Common myeloid progenitor, CD34-positive (primary cell): ENCODE measurements around the gene WDR86.

Source experiments
- CTCF ChIA-PET: fragments of 350-600 bp; sonication (Branson Sonifier 250); formaldehyde crosslinking; loops from one replicate; lab custom pipeline; 2021; ENCODE audit warnings: antibody characterized with exemption; lab: Charles Lee
- POLR2A ChIA-PET: fragments of 350-600 bp; sonication (Branson Sonifier 250); formaldehyde crosslinking; loops from one replicate; lab custom pipeline; 2021; ENCODE audit warnings: antibody characterized with exemption; lab: Charles Lee
- DNase-seq, 3 donors: peaks; one replicate each; pipeline versions ENCODE4 v3.0.0 to v3.0.0-alpha.2; 2013
- H3K27ac ChIP-seq, 2 experiments: 1 replicate in 1 of 2; 2 replicates in 1 of 2; pipeline ENCODE4 v1.7.0; 2013; ENCODE audit warnings: inconsistent platforms in 2 of 2, low read length in 2 of 2, mild to moderate bottlenecking in 2 of 2, low read depth in 1 of 2, moderate library complexity in 1 of 2; ENCODE audit not compliant: severe bottlenecking in 2 of 2, insufficient read depth in 1 of 2, poor library complexity in 1 of 2
- H3K27me3 ChIP-seq, 5 experiments: replicated peaks in 2 of 5; 1 replicate in 3 of 5; 2 replicates in 2 of 5; pipeline versions ENCODE4 v1.6.1 to v1.7.0; 2013; ENCODE audit warnings: low read length in 4 of 5, mild to moderate bottlenecking in 2 of 5, moderate library complexity in 2 of 5, inconsistent platforms in 1 of 5; ENCODE audit not compliant: insufficient read depth in 5 of 5, control insufficient read depth in 4 of 5
- H3K36me3 ChIP-seq, 4 experiments: 1 replicate in 2 of 4; 2 replicates in 2 of 4; pipeline versions ENCODE4 v1.6.1 to v1.7.0; 2013; ENCODE audit warnings: low read length in 3 of 4, control low read depth in 1 of 4, mild to moderate bottlenecking in 1 of 4; ENCODE audit not compliant: control insufficient read depth in 4 of 4, insufficient read depth in 4 of 4
- H3K4me1 ChIP-seq, 4 experiments: 1 replicate in 3 of 4; 2 replicates in 1 of 4; pipeline versions ENCODE4 v1.6.1 to v1.7.1; 2013; ENCODE audit warnings: low read length in 3 of 4, mild to moderate bottlenecking in 3 of 4, control low read depth in 1 of 4, inconsistent platforms in 1 of 4, moderate library complexity in 1 of 4; ENCODE audit not compliant: control insufficient read depth in 4 of 4, insufficient read depth in 4 of 4; ENCODE audit errors: control extremely low read depth in 1 of 4
- H3K4me3 ChIP-seq, 7 experiments: 1 replicate in 4 of 7; 2 replicates in 3 of 7; pipeline versions ENCODE4 v1.5.1 to v1.7.0; 2013; ENCODE audit warnings: mild to moderate bottlenecking in 7 of 7, low read length in 6 of 7, moderate library complexity in 6 of 7, inconsistent platforms in 2 of 7, low read depth in 2 of 7, control low read depth in 1 of 7; ENCODE audit not compliant: insufficient read depth in 4 of 7, control insufficient read depth in 1 of 7; ENCODE audit errors: extremely low read depth in 1 of 7
- H3K9me3 ChIP-seq, 5 experiments: 1 replicate in 4 of 5; 2 replicates in 1 of 5; pipeline versions ENCODE4 v1.6.1 to v1.7.1; 2013; ENCODE audit warnings: low read length in 4 of 5, mild to moderate bottlenecking in 2 of 5, inconsistent platforms in 1 of 5, low read depth in 1 of 5, moderate library complexity in 1 of 5; ENCODE audit not compliant: control insufficient read depth in 4 of 5, insufficient read depth in 2 of 5; ENCODE audit errors: control extremely low read depth in 1 of 5
- WGBS: methylation state at CpG from one replicate; pipeline ENCODE4 v1.1.5; 2013; ENCODE audit not compliant: insufficient coverage; 5-methylcytosine and 5-hydroxymethylcytosine counted together

The WDR86 gene

DNA sequence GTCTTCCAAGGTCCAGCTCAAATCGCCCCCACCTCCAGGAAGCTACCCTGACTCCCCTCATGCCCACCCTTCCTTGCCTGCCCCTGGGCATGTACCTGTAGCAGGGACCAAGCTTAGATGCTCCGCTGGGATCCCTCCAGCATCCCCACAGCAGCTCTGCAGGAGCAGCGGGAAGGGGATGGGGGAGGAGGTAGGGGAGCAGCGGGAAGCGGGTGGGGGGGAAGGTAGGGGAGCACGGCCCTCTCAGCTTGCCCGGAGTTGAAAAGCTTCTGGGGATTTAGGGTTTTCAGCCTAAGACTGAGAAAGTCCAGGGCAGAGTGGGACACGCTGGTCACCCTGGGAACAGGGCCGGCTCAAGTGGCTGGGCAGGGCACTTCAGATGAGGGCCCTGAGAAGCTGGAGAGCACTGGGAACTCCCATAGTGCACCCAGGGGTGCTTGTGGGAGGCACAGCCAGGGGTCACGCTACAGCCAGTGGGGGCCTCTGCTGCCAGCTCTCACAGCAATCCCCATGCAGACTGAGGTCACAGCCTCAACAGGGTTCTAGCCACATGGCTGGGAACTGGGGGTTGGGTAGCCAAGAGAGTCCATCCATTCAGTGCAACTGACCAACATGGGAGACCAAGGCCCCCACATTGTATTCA lies 13.4 kb downstream of the WDR86 start:
- peaks cover 0 to 3% (median 0%) of the 10 kb centered on the region in 5 experiments for H3K27me3 ChIP-seq
- ChIA-PET POLR2A (interaction anchor here (0.6 kb wide), 1 partner anchor 622 kb away, joined by 3 read pairs; no protein-coding TSS in a partner anchor), CTCF (interaction anchor here (0.8 to 1.5 kb wide), 4 partner anchors 9 to 52 kb away, joined by 3 to 5 read pairs (median 4); no protein-coding TSS in a partner anchor)
- H3K27ac ChIP-seq: no peak overlapping the region
- H3K4me3 ChIP-seq: no peak overlapping the region
- no peaks in the 10 kb centered on the region for H3K36me3 ChIP-seq
- peaks cover 0 to 3% (median 0%) of the 10 kb centered on the region in 5 experiments for H3K9me3 ChIP-seq
- WGBS: 99% methylated on average over 6 of the region's 10 CpGs
- no peak for DNase-seq
- H3K4me1 ChIP-seq: peaks cover 0 to 3% (median 3%) of the 10 kb centered on the region in 4 experiments

DNA sequence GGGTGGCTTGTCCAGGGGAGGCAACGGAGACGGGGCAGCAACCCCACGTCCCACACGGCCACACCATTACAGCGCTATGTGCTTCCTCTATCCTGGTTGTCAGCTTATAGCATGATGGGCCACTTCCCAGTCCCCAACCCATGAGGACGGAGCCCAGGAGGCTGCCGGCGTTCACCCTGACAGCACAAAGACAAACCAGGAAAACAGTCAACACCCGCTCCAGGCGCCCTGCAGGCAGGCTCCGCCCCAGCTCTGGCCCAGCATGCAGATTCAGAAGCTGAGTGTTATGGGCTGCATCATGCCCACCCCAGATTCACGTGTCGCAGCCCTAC lies 14.8 kb downstream of the WDR86 start:
- CTCF ChIA-PET: interaction anchor here (2.1 kb wide), 1 partner anchor 27 kb away, joined by 9 read pairs; no protein-coding TSS in a partner anchor
- POLR2A ChIA-PET: no interaction called here
- Histone ChIP-seq H3K9me3 (peaks cover 0 to 3% (median 0%) of the 10 kb centered on the region in 5 experiments), H3K27ac (no peak overlapping the region), H3K4me1 (peaks cover 0 to 14% (median 9%) of the 10 kb centered on the region in 4 experiments), H3K4me3 (no peak overlapping the region), H3K36me3 (no peaks in the 10 kb centered on the region), H3K27me3 (peaks cover 0 to 3% (median 0%) of the 10 kb centered on the region in 5 experiments)
- no peak for DNase-seq
- 90% methylated on average over 9 of the region's 13 CpGs for WGBS

DNA sequence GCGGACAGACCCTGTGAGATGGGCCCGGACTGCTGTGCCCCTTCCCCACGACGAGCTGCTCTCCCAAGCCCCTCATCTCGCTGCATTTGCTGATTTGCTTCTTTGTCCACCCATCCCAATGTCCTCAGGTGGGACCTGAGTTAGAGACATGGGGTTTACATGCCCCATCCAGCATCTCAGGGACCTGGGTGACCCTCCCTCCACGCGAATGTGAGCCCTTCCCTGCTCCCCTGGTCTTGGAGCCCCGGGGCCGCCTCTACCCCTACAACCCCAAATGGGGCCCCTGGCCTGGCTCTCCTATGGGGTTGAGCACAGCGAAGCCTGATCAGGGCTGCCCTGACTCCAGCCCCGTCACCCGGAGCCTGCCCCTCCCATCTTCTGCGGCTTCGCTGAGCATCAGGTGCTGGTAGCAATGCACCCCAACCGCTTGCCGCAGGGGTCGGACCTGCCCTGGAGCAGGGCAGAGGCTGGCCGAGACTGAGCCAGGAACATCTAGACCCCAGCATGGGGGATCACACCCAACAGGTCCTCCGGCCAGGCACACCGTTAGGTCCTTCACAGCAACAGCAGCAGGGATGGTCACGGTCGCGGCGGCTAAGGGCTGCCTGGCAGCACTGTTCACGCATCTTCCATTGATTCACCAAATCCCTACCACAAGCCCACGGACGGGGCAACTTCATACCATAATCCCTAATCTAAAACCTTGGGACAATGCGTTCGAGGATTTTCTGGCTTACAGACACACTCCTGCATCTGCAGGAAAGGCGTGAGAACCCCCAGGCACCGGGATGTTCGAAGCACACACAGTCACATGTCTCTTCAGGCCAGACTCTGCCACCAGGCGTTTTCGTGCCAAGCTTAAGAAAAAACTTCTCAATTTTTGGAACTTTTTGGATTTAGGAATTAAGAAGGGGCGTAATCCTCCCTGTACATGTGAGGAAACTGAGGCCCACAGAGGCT lies 15.5 kb downstream of the WDR86 start:
- ChIA-PET POLR2A (interaction anchor here (0.6 kb wide), 1 partner anchor 50 kb away, joined by 3 read pairs; no protein-coding TSS in a partner anchor), CTCF (interaction anchor here (1.0 to 2.1 kb wide), 4 partner anchors 10 to 53 kb away, joined by 4 to 9 read pairs (median 5); no protein-coding TSS in a partner anchor)
- no peak for DNase-seq
- peaks cover 0 to 3% (median 0%) of the 10 kb centered on the region in 5 experiments for H3K9me3 ChIP-seq
- H3K27me3 ChIP-seq: peaks cover 0 to 3% (median 0%) of the 10 kb centered on the region in 5 experiments
- peaks cover 0 to 20% (median 10%) of the 10 kb centered on the region in 4 experiments for H3K4me1 ChIP-seq
- H3K27ac ChIP-seq: no peak overlapping the region
- no peaks in the 10 kb centered on the region for H3K36me3 ChIP-seq
- 98% methylated on average over 33 of the region's 35 CpGs for WGBS
- H3K4me3 ChIP-seq: no peak overlapping the region

DNA sequence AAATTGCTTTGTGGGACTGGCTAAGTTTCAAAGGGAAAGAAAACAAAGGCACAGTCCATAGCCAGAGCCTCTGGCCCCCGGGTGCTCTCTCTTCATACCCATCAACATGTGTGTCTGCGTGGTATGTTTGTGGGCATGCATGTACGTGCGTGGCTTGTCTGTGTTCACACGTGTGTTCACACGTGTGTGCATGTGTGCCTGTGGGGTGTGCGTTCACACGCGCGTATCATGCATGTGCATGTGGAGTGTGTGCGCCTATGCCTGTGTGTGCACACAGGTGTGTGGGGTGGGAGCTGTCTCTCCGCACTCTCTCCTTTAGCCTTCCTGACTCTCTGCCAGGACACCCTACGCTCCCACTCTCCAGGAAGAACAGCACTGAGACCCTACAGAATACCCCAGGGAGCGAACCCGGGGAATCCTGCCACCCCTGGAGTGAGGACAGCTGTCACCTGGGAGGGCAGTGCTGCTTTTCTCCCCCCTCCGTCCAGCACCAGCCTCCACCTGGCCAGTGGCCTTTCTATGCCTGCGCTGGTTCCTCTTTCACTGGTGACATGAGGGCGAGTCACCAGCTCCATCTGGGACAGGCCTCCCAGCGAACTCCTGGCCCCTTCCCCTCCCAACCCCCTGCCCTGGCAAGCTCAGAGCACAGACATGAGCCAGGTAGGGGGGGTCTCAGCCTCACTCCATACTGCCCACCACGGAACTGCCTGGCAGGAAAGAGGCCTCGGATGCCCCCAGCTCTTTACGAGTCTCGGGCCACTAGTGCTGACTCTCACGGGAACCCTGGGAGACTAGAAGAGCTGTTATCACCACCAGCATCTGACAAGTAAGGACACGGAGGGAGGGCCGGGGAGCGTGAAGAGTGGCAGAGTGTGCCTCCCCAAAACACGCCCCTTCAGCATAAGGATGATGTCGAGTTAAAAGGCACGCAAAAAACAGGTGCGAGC lies 16.5 kb downstream of the WDR86 start:
- 84% methylated on average over 29 of the region's 31 CpGs for WGBS
- CTCF ChIA-PET: interaction anchor here (0.7 to 2.1 kb wide), 5 partner anchors 9 to 77 kb away, joined by 3 to 9 read pairs (median 4); no protein-coding TSS in a partner anchor

DNA sequence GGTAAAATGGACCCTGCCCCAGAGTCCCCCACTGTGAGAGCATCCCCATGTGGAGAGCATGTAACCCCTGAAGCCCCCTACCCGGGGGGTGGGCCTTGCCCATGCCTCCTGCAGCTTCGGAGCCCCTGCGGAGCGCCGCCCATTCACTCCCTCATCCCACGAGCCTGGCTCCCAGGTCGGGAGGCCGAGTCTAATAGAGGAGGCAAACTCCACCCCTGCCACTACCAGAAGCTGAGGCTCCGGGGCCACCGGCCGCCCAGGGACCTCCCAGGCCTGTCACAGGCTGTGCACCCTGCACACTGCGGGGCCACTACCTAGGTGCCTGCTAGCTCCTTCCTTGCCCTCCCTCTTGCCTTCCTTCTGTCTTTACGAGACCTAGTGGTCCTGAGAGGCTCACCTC lies 17.4 kb downstream of the WDR86 start:
- CTCF ChIA-PET: no interaction called here
- Histone ChIP-seq H3K36me3 (no peaks in the 10 kb centered on the region), H3K27me3 (peaks cover 0 to 3% (median 2%) of the 10 kb centered on the region in 5 experiments), H3K4me1 (peaks cover 0 to 20% (median 10%) of the 10 kb centered on the region in 4 experiments), H3K27ac (no peak overlapping the region), H3K4me3 (no peak overlapping the region), H3K9me3 (no peaks in the 10 kb centered on the region)
- 95% methylated on average over 11 of the region's 13 CpGs for WGBS
- DNase-seq: no peak
- POLR2A ChIA-PET: no interaction called here

More for the DNA sequence above, 16.5 kb downstream of the WDR86 start:
- Histone ChIP-seq H3K9me3 (peaks cover 0 to 3% (median 0%) of the 10 kb centered on the region in 5 experiments), H3K4me3 (no peak overlapping the region), H3K4me1 (peaks cover 0 to 20% (median 10%) of the 10 kb centered on the region in 4 experiments), H3K27ac (no peak overlapping the region), H3K36me3 (no peaks in the 10 kb centered on the region), H3K27me3 (peaks cover 0 to 3% (median 0%) of the 10 kb centered on the region in 5 experiments)
- DNase-seq: peak in 2 of 3 donors; percentile 55 to 77
- POLR2A ChIA-PET: interaction anchor here (0.6 kb wide), 1 partner anchor 51 kb away, joined by 3 read pairs; no protein-coding TSS in a partner anchor

DNA sequence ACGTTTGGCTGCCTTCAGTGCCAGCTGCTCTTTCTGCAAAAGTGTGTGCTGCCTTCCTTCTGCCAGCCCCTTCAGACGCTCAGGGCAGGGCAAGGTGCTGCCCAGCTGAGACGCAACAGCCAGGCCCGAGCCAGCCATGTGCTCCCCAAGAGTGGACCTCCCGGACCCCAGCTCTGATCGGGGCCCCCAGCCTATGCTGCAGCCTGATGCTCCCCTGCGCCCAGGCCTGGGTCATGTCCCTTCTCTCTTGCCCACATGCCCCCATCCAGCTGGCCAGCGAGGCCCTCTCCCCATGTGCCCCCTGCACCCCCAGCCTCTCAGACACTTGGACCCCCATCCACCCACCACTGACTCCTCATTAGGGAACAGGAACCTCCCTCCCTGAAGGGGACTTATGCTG lies 17.8 kb downstream of the WDR86 start:
- ChIA-PET CTCF (no interaction called here), POLR2A (no interaction called here)
- Histone ChIP-seq H3K27ac (no peak overlapping the region), H3K36me3 (no peaks in the 10 kb centered on the region), H3K27me3 (peaks cover 0 to 3% (median 2%) of the 10 kb centered on the region in 5 experiments), H3K4me3 (no peak overlapping the region), H3K9me3 (no peaks in the 10 kb centered on the region), H3K4me1 (peaks cover 0 to 20% (median 10%) of the 10 kb centered on the region in 4 experiments)
- 94% methylated on average over 5 of the region's 8 CpGs for WGBS
- no peak for DNase-seq
